Muscle of back (tissue), 11 donors: ENCODE results near the gene CHERP. TPM values are rescaled to one million over a fixed set of nuclear protein-coding genes. Genes with fewer than 3 reads are reported as not detected.
"Not testable (repeated sequence)": the region's sequence is repeated elsewhere in the genome, so short reads cannot be mapped to it uniquely, and the experiment has no call there.

Experiments
- DNase-seq, 3 donors: peaks; one replicate each; pipeline versions ENCODE4 v3.0.0 to v3.0.0-alpha.2; 2013
- polyA plus RNA-seq, 10 donors: library from polyadenylated mRNA; unstranded; fragments of 120-200 nt; gene quantifications; one replicate each; pipeline ENCODE4 v1.2.1, GENCODE V29; 2013; ENCODE audit not compliant: insufficient read length in 10 of 10

Gene CHERP
- polyA plus RNA-seq, 10 donors = 24.0 to 36.3 (median 30.6) TPM

DNA sequence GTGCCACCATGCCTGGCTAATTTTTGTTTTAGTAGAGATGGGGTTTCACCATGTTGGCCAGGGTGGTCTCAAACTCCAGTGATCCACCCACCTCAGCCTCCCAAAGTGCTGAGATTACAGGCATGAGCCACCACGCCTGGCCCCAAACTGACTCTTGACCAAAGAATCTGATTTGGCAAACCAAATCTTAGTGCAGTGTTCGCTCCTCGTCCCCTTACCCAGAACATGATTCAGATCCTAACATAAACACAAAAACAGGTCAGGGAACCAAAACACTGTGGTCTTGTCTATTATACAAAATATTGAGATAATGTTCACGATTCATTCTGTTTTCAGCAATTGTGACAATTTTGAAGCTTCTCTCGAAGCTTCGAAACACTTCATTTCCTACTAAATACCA lies 9.7 kb upstream of the CHERP start:
- not testable (repeated sequence) for DNase-seq

DNA sequence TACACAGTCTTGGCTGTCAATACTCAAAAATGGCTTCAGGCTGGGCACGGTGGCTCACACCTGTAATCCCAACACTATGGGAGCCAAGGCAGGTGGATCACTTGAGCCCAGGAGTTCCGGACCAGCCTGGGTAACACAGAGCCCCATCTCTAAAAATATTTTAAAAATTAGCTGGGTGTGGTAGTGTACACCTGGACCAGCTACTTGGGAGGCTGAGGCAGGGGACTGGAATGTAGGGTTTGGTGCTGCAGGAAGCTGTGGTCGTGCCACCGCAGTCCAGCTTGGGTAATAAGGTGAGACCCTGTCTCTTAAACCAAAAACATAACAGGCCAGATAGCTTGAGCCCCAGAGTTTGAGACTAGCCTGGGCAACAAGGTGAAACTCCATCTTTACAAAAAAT lies 6.7 kb upstream of the CHERP start:
- no peak for DNase-seq

DNA sequence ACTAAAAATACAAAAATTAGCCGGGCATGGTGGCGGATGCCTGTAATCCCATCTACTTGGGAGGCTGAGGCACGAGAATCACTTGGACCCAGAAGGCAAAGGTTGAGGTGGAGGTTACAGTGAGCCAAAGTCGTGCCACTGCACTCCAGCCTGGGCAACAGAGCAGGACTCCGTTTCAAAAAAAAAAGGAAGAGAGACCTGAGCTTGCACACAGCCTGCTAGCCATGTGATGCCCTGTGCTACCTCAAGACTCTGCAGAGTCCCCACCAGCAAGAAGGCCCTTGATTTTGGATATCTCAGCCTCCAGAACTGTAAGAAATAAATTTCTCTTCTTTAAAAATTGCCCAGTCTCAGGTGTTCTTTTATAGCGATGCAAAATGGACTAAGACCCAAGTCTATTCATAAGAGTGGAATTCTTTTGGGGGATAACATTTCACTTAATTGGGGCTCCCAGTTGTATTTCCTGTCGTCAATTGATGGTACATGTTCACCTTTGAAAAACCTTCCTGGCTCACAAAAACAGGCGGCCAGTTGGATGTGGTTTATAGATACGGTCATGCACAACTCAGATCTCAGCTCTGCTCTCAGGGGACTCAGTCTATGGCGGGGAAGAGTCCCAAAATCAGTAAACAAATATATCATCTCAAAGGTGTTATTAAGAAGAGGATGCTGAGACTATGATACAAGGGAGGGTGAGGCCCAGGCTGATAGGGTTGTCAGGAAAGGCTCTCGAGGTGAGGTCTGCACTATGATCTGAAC lies 2.4 kb upstream of the CHERP start:
- no peak for DNase-seq

DNA sequence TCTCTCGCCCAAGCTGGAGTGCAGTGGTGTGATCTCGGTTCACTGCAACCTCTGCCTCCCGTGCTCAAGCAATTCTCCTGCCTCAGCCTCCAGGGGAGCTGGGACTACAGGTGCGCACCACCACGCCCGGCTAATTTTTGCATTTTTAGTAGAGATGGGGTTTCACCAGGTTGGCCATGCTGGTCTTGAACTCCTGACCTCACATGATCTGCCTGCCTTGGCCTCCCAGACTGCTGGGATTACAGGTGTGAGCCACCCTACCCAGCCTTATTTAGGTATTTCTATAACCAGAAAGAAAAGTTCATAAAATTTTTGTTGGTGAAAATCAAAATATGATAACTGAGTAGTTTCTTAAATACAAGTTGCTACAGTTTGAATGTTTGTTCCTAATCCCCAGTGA lies 1.5 kb upstream of the CHERP start:
- not testable (repeated sequence) for DNase-seq

DNA sequence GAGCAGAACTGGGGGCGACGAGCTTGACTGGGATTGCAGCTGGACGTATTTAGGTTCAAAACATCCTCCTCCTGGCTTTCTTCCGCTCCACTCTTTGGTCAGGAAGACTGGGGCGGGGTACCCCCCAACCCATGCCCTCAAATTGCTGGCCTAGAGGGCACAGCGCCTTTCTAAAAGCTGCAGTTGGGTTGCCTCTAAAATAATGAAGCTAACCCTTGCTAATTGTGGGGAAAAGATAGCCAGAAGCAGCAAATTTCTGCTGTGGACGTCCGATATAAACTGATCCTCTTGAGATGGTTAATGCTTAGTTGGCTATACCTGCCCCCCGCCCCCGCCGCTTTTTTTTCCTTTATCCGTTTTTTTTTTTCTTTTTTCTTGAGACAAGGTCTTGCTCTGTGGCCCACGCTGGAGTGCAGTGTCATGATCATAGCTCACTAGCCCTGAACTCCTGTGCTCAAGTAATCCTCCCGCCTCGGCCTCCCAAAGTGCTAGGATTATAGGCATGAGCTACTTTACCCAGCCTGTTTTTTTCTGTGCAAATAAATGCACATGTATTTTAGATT lies 754 bp upstream of the CHERP start:
- DNase-seq = no peak

DNA sequence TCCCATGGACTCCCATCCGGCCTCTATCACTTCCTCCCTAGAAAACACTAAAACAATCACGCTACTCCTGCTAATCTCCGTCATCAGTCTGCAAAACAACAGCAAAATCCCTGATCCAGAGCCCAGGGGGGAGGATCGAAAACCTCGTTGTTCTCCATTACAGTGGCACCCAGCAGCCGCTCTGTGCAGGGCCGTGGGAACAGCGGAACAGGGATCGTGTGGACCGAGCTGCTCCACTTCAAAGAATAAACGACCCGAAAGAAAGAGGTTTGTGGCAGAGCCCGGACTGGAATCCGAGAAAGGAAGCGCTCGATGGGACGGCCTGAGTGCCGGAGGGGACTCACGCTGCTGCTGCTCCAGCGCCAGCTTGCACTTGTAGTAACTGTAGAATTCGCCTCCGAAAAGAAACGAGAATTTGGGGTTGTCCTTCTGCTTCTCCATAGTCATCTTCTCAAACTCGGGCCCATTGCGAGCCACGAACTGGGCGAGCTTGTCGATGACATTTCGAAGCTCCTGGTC lies 652 bp downstream of the CHERP start:
- DNase-seq = no peak

DNA sequence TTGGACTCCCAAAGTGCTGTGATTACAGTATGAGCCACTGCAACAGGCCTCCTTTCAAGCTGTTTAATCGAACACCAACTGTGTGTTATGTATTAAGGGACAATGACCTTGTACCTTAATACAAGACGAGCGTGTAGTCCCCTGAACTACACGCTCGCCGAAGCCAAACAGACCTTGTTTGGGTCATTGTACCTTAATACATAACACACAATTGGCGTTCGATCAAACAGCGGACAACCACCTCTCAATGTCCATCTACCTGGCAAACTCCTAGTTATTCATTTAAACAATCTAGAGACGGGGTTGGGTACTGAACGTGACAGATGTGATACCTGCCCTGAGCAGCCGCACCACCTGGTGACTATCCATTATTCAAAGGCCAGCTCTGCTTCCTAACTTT lies 1.3 kb downstream of the CHERP start:
- no peak for DNase-seq

DNA sequence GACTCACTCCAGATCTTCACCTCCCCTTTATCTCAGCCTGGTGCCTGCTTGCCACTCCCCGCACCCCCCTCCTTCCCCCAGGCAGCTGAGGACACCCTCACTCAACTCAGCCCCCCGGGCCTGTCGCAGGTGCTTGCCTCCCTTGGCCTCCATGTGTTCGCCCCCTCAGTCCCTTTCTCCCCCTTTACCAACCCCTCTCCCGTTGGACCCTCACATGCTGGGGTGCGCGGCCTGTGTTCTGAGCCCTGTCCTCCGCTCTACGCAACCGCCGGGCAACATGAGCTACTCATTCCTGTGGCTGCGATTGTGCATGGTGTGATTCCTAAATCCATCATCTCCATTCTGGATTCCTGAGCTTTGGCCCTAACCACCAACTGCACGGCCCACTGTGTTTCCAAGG lies 5.1 kb downstream of the CHERP start:
- no peak for DNase-seq

DNA sequence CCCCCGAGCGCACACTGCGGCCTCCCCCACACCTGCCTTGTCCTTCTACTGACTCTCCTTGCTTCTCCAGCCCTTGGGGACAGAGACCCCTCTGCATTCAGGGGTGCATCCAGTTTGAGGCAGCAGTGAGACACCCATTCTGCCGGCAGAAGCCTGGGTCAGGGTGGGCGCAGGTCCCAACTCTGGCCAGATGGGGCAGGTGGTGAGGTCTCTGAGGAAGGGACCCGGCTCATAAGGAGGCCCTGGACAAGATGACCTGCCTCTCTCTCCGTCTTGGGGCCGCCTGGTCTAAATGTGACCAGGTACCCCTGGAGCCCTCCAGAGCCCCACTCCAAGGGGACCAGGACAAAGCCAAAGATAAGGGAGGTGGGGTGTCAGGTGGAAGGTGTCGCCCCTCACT lies 6.1 kb downstream of the CHERP start:
- DNase-seq = no peak

DNA sequence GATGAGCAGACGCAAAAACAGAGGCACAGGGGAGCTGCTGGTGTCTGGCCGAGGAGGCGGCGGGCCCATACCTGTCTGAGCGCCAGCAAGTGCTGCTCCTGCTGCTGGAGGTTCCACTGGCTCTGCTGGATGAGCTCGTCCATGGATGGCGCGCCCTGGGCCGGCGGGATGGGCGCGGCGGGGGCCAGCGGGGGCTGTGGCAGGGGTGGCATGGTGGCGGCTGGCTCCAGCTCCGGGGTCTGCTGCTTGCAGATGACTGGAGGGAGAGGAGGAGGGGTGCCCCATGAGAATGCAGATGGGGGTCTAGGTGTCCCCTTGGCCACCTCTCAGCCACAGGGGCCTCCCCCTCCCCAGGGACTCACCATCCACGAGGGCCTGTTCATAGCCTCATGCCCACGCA lies 6.9 kb downstream of the CHERP start:
- no peak for DNase-seq

DNA sequence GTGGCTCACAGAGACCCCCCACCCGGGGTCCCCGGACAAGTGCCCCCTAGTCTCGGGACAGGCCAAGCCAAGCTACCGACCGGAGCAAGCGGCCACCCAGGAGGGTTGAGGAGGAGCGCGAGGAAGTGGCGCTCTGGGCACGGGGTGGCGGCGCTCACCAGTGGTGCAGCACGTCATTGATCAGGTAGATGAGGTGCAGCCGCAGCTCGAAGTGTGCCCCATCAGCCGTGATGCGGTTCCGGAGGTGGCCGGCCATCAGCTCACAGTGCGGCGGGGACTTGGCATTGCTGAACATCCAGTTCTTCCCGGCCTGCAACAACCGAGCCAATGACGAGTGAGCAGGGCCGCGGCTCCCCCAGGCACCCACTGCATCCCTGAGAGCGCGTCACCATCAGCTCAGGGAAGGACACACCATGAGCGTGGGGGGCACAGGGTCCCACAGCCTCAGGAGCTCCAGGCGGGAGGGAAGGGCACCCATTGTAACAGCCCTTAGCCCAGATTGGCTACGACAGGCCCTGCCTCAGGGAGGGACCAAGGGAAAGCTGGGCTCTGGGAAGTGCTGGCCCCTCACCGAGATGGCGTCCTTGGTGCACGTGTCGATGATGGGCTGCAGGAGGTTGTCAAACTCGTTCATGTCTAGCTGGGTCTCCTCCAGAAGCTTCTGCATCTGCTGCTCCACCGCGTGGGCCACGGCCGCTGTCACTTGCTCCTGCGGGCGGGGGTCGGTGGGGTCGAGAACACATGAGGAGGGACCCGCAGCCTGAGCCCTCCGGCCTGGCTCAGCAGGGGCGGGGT lies 9.6 kb downstream of the CHERP start:
- no peak for DNase-seq

DNA sequence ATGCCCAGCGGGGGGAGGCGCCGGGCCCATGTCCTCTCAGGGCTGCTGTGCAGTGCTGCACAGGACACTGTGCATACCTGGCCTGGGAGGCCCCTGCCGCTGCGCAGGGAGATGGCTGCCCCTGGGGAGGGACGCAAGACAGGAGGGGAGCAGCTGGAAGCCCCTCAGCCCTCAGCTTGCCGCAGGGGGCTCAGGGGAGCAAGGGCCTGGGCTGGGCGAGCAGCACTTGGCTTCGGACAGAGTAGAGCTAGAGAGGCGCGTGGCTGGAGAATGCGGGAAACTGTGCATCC lies 10.9 kb downstream of the CHERP start:
- DNase-seq = no peak

DNA sequence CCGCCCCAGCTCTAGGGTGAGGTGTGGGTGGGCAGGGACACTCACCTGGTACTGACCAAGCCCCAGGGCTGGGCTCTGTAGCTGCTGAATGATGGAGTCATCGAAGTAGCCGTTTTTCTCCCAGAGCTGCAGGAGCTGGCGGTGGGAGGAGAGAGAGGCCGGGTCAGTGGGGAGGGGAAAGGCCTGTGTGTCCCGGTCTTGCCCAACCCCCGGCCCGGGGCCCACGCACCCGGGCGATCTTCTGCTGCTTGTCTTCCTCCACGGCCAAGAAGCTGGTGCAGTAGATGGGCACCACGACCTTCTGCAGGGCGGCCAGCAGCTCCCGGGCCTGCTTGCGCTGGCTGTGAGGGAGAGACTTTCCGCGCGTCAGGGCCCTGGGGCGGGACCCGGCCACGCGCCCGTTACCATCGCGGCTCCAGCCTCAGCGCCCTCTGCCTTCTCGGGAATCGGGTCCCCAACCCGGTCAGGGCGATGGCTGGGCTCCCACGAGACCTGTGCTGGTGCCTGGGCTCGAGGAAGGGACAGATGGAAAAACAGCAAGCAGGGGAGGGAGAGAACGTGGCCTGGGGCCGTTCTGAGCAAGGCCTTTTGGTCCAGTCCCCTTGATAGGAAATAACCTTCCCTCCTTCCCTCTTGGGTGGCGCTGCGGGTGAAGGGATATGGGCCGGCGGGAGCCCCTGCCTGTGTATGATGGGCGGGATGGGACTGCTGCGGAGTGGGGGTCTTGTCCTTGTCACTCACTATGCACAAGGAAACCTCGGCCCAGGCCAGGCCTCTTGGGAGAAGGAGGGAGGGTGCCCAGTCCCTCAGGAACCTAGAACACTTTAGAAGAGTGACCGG lies 11.5 kb downstream of the CHERP start:
- no peak for DNase-seq

DNA sequence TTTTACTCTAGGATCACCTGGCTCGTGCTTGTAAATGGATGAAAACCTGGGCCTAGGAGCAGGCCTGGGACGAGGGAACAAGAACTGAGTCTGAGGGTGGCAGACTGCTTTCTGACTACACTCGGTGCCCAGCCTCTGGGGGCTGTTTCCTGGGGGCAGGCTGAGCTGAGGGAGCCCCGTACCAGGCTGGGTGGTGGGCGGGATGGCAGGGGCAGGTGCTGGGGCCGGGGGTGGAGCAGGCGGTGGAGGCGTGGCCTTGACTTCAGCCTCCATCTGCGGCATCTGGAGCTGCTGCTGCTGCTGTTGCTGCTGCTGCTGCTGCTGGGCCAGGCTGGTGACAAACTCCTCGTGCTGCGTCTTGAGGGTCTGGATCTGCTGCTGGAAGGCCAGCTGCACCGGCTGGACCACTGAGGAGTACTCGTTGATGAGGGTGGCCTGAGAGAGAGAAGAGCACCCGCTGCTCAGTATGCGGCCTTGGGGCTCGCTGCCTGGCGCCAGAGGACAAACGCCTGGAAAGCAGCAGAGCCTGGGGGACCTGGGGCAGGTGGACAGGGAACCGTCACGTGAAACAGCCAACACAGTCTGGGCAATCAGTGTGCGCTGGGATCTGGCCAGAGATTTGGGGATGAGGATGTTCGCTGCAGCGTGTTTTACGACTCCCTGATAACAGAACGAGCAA lies 12.6 kb downstream of the CHERP start:
- no peak for DNase-seq

DNA sequence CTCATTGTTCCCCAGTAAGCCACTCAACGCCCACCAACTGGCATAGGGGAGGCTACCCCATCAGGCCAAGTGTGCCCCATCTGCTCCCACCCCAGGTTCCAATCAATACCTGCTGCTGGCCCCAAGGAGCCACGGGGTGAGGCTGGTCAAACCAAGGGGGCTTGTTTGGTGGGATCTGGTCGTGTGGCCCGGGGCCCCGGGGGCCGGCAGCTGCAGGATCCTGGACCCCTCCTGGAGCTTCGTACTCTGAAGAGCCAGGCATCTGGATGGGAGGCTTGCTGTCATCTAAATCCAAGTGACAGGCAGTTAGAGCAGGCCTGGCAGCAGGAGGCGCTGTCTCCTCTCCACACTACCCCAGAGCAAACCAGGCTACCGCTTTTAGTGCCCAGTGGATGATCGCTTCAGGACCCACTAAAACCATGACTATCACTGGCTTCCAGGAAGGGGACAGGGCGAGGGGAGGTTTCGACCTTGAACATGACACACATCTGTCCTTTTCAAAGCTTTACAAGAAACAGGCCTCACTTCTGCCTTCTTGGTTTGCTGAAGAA lies 14.2 kb downstream of the CHERP start:
- DNase-seq = no peak

DNA sequence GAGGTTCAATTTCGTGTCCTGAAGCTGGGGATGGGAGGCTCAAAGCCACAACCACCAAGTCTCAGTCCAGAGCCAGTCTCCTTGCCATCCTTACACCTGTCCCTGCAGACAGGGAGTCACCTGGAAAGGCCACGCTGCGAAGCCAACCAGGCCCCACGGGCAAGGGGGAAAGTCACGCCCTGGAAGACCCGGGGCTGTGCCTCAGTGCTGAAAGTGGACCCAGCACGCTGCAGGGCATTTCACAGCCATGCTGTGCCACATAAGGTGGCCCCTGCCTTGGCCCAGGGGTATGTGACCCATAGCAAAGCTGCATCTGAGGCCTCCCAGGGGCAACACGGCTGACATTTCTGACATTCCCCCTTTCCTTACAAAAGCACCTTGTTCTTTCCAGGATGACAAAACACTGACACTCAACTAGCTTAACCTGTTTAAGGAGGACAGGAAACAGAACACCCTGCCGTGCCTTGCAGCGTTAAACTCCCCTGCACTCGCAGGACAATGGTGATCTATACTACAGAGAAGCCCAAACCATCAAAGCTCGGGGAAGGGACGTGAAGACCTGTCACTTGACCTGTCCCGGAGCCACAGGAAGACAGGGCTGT lies 14.8 kb downstream of the CHERP start:
- no peak for DNase-seq

DNA sequence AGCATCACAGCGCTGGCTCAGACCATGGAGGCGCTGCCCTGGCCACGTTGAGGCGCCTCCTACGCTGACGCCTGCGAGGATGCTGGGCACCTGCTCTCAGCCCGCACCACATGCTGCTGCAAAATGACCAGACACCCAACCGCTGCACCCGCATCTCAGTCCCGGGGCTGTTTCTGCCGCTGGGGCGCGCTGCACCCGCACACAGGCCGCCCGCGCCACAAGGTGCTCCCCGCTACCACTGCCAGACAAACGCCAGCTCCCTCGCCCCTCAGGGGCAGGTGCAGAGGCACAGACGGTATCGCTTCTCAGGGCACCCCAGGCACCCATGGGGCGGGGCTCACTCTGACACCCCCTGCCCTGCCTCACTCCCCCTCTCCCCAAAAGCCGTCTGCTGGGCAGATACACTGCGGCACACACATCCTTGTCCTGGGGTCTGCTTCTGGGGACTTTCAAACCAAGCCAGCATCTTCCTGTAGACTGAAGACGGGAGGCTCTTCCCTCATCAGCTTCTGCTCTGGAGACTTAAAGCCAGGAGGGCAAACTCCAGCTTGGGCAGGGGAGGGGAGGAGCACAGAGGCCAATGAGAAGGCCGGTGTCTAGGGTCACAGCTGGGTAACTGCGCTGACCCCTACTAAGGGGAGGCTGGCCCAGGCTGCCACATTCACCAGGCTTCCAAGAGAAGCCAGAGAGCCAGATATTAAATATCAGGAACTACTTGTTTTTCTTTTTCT lies 16.3 kb downstream of the CHERP start:
- DNase-seq = no peak

DNA sequence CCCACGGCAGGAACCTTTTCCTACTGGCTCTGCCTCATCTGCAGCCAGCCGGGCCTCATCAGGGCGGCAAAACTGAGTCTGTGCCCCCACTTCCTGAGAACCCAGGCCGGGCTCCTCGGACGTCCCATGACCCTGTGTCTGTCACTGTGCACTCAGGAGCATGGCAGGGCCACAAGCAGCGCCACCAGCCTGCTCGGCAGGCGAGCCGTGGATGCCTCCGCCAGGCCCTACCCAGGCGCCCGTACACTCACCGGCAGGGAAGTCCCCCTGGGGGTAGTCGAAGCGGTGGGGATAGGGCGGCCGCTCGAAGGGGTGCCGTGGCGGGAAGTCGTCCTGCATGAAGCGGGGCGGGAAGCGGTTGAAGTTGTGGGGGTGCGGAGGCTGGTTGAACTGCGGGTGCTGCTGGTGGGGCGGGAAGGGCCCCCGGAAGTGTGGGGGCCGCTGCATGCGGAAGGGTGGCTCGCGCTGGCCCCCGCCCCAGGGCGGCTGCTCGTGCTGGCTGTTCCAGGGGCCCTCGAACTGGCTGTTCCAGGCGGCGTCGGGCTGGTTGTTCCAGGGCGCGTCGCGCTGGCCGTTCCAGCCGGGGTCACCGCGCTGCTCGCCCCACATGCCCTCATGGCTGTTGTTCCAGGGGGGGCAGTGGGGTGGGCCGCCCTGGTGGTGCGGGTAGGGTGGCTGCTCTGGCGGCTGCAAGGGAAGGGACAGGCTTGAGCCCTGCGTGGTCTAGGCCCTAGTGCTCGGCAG lies 17.1 kb downstream of the CHERP start:
- DNase-seq = no peak
